Hepatocyte (in vitro differentiated cells): Measurements from ENCODE around the gene TAX1BP1.

Experiments used
- CTCF ChIP-seq: fragments of 200-600 bp; sonication (generic); IDR thresholded peaks from 2 replicates; pipeline ENCODE4 v1.5.1; 2016; ENCODE audit warnings: antibody characterized with exemption, mild to moderate bottlenecking; ENCODE audit not compliant: poor library complexity
- EZH2phosphoT487 ChIP-seq: fragments of 200-600 bp; sonication (generic); IDR thresholded peaks from one replicate; pipeline ENCODE4 v1.6.1; 2018; ENCODE audit warnings: antibody characterized with exemption, mild to moderate bottlenecking, low read depth, moderate library complexity; ENCODE audit not compliant: unreplicated experiment, severe bottlenecking

- TF ChIP-seq CTCF = no peak
- TF ChIP-seq EZH2phosphoT487 = no peak
Measured at GRCh38 chr7:27861747-27862146, 121.8 kb downstream of the TAX1BP1 start.
